H54 (cell line): ENCODE measurements around the gene YAF2.
"Not testable (repeated sequence)": the region's sequence is repeated elsewhere in the genome, so short reads cannot be mapped to it uniquely, and the experiment has no call there.

Experiments
- DNase-seq: peaks from one replicate; pipeline ENCODE4 v3.0.0; 2011; ENCODE audit warnings: low spot score, mixed read lengths; ENCODE audit not compliant: insufficient read length
- FAIRE-seq: peaks from 3 replicates; lab custom pipeline; 2011; peaks lifted over from hg19 to GRCh38; lab: Jason Lieb, UNC
- POLR2A ChIP-seq: IDR thresholded peaks from 2 replicates; pipeline ENCODE4 v1.6.1; 2011; ENCODE audit warnings: low read depth, mild to moderate bottlenecking, low read length

YAF2 gene

GRCh38 chr12:42267413-42268190 lies 29.6 kb upstream of the YAF2 start:
- DNase-seq: no peak
- TF ChIP-seq POLR2A: no peak
- no peak for FAIRE-seq

GRCh38 chr12:42266579-42267230 lies 28.7 kb upstream of the YAF2 start:
- no peak for TF ChIP-seq POLR2A
- DNase-seq (no peak), FAIRE-seq (no peak)

DNA sequence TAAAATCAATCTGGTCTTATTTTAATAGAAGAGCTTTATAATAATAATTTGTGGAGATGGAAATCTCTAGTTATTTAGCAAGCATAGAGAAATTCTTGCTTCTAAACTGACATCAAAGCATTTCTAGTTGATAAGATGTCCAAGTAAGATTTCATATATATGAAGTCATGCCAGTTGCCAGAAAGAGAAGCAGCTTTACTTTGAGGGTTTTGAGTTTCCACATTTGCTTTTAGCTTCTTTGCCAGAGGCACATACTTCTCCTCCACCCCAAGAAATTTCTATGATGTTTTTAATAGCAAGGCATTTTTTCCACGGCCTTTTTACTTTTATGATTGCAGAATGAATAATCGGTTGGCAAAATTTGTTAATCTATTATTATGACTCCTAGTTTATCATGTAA lies 24.2 kb upstream of the YAF2 start:
- DNase-seq (no peak), FAIRE-seq (no peak)
- no peak for TF ChIP-seq POLR2A

DNA sequence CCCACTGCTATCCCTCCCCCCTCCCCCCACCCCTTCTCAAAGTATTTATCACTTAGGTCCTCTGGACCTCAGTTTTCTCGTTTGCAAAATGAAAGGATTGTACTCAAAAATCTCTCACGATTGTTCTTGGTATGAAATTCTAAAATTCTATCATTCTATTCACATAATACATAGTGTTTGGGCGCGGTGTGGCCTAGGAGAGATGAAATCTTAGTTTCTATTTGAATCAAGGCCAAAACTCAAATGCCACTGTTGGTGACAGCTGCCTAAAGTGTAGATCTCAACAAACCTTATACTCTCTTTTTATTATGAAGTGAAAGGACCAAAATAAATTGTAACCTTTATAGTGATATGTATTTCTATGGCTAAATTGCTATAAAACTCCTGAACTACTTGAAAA lies 23.7 kb upstream of the YAF2 start:
- TF ChIP-seq POLR2A: no peak
- DNase-seq (no peak), FAIRE-seq (no peak)

GRCh38 chr12:42260518-42260917 lies 22.5 kb upstream of the YAF2 start:
- FAIRE-seq (no peak), DNase-seq (no peak)
- no peak for TF ChIP-seq POLR2A

- FAIRE-seq (no peak), DNase-seq (no peak)
- TF ChIP-seq POLR2A: no peak
These were observed 21.7 kb upstream of the YAF2 start for GRCh38 chr12:42259699-42260098.

DNA sequence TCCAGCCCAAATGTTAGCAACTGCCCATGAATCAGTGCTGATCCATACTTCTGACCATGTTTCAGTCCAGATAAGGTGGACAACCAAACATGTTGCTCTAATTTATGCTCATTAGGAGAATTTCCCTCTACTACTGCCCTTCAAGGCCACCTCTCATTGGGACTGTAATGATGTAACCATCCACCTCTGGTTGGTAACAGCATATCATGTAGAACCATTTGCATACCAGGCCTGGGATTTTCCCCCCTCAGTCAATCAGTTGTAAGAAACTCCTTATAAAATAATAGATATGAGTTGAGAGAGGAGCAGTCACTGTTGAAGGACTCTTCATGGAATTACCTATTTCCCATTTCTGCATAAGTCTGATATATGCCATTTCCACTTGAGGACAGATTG lies 17.8 kb upstream of the YAF2 start:
- TF ChIP-seq POLR2A: no peak
- DNase-seq: no peak
- FAIRE-seq: no peak

- DNase-seq: no peak
- no peak for FAIRE-seq
- no peak for TF ChIP-seq POLR2A
These were observed 17.3 kb upstream of the YAF2 start for GRCh38 chr12:42255221-42255865.

GRCh38 chr12:42252645-42253044 lies 14.6 kb upstream of the YAF2 start:
- DNase-seq, FAIRE-seq: not testable (repeated sequence)

DNA sequence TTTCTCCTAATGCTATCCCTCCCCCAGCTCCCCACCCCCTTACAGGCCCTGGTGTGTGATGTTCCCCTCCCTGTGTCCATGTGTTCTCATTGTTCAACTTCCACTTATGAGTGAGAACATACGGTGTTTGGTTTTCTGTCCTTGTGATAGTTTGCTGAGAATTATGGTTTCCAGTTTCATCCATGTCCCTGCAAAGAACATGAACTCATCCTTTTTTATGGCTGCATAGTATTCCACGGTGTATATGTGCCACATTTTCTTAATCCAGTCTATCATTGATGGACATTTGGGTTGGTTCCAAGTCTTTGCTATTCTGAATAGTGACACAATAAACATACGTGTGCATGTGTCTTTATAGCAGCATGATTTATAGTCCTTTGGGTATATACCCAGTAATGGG lies 11.0 kb upstream of the YAF2 start:
- not testable (repeated sequence) for FAIRE-seq, DNase-seq

DNA sequence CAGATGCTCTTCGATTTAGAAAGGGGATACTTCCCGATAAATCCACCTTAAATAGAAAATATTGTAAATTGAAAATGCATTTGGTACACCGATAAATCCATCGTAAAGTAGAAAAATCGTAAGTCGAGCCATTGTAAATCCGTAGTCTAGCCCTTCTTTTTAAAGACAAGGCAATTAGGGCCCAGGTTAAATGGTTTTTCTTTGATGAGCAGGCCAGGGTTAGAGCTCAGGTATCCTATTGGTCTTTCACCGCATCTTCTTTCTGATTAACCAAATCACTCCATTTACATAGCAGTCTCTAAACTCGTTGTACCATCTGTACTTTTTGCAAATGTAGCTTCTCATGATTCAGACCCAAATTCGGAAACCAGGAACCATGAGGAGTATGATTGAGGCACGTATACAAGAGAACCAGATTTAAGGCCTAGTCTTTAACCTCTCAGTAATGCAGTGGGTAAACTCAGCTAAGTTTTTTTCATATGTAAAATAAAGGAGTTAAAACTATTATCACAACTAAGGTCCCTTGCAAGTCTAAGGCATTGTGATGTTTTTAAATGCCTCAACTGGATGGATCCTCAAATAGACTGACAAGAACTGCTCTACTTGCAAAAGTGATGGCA lies 2.2 kb upstream of the YAF2 start:
- FAIRE-seq (no peak), DNase-seq (no peak)
- no peak for TF ChIP-seq POLR2A

- TF ChIP-seq POLR2A: no peak
- FAIRE-seq (no peak), DNase-seq (no peak)
These were observed 202 bp downstream of the YAF2 start for GRCh38 chr12:42237853-42238239.

- FAIRE-seq: no peak
- peak; percentile 42; the same call in 1 of the 2 replicates for TF ChIP-seq POLR2A
- DNase-seq: peak; percentile 78
These were observed 796 bp downstream of the YAF2 start for GRCh38 chr12:42237052-42237852.
